ENCODE results near the gene CYBB. TPM values are rescaled to one million over a fixed set of nuclear protein-coding genes. Genes with fewer than 3 reads are reported as not detected.

The CYBB gene
- total RNA-seq, 2 experiments from 2014 or later: 1.6 TPM

GRCh38 chrX:37799936-37800335, 20.1 kb downstream of the CYBB start:
- CTCF ChIA-PET: no interaction called here
- H3K36me3 ChIP-seq (ENCODE audit: insufficient read depth, low read length): no peaks in the 10 kb centered on the region
- H3K27me3 Mint-ChIP-seq: no peaks in the 10 kb centered on the region

GRCh38 chrX:37800717-37801116, 20.9 kb downstream of the CYBB start:
- TF ChIP-seq CTCF (IDR thresholded peaks at IDR 0.05): no peak
- Histone ChIP-seq H3K27ac (ENCODE audit: low read depth in 1 of 2, low read length in 2 of 2) (no peak overlapping the region), H3K4me1 (ENCODE audit: insufficient read depth, low read length) (peaks cover 6% of the 10 kb centered on the region), H3K9me3 (ENCODE audit: control insufficient read depth in 1 of 2, insufficient read depth in 1 of 2, low read length in 2 of 2) (no peaks in the 10 kb centered on the region), H3K27me3 (ENCODE audit: control insufficient read depth in 1 of 2, insufficient read depth in 2 of 2, low read length in 2 of 2) (no peaks in the 10 kb centered on the region), H3K36me3 (ENCODE audit: insufficient read depth, low read length) (no peaks in the 10 kb centered on the region), H3K4me3 (ENCODE audit: low read length) (no peak overlapping the region)
- CTCF ChIA-PET: no interaction called here
- Mint-ChIP-seq H3K27ac (no peak overlapping the region), H3K36me3 (ENCODE audit: low read depth) (no peaks in the 10 kb centered on the region), H3K4me3 (no peak overlapping the region), H3K9me3 (no peaks in the 10 kb centered on the region), H3K4me1 (ENCODE audit: low read depth) (peaks cover 23% of the 10 kb centered on the region), H3K27me3 (no peaks in the 10 kb centered on the region)
- POLR2A ChIA-PET: no interaction called here
- DNase-seq (peak in 2 of 14 experiments; percentile 30 to 39), ATAC-seq (ENCODE audit: poor library complexity) (no peak)
- intact Hi-C loops (cut with DNase I, micrococcal nuclease): no loop called here

More at GRCh38 chrX:37799936-37800335, 20.1 kb downstream of the CYBB start:
- peaks cover 23% of the 10 kb centered on the region for H3K4me1 Mint-ChIP-seq (ENCODE audit: low read depth)
- ATAC-seq (ENCODE audit: poor library complexity): no peak
- Histone ChIP-seq H3K4me3 (ENCODE audit: low read length) (no peak overlapping the region), H3K9me3 (ENCODE audit: control insufficient read depth in 1 of 2, insufficient read depth in 1 of 2, low read length in 2 of 2) (no peaks in the 10 kb centered on the region), H3K27me3 (ENCODE audit: control insufficient read depth in 1 of 2, insufficient read depth in 2 of 2, low read length in 2 of 2) (no peaks in the 10 kb centered on the region), H3K27ac (ENCODE audit: low read depth in 1 of 2, low read length in 2 of 2) (no peak overlapping the region), H3K4me1 (ENCODE audit: insufficient read depth, low read length) (peaks cover 6% of the 10 kb centered on the region)
- no peak overlapping the region for H3K27ac Mint-ChIP-seq
- intact Hi-C loops (cut with DNase I, micrococcal nuclease): no loop called here
- no peaks in the 10 kb centered on the region for H3K9me3 Mint-ChIP-seq
- no peak for TF ChIP-seq CTCF (IDR thresholded peaks at IDR 0.05)
- no peak overlapping the region for H3K4me3 Mint-ChIP-seq
- no peaks in the 10 kb centered on the region for H3K36me3 Mint-ChIP-seq (ENCODE audit: low read depth)
- POLR2A ChIA-PET: no interaction called here
- no peak for DNase-seq

- Histone ChIP-seq H3K36me3 (ENCODE audit: insufficient read depth, low read length) (no peaks in the 10 kb centered on the region), H3K27ac (ENCODE audit: low read depth in 1 of 2, low read length in 2 of 2) (no peak overlapping the region), H3K4me3 (ENCODE audit: low read length) (no peak overlapping the region), H3K4me1 (ENCODE audit: insufficient read depth, low read length) (no peaks in the 10 kb centered on the region), H3K27me3 (ENCODE audit: control insufficient read depth in 1 of 2, insufficient read depth in 2 of 2, low read length in 2 of 2) (no peaks in the 10 kb centered on the region), H3K9me3 (ENCODE audit: control insufficient read depth in 1 of 2, insufficient read depth in 1 of 2, low read length in 2 of 2) (no peaks in the 10 kb centered on the region)
- intact Hi-C loops (cut with DNase I, micrococcal nuclease): no loop called here
- ChIA-PET POLR2A (no interaction called here), CTCF (no interaction called here)
- ATAC-seq (ENCODE audit: poor library complexity): no peak
- no peak for TF ChIP-seq CTCF (IDR thresholded peaks at IDR 0.05)
- peak in 1 of 14 experiments; percentile 26 for DNase-seq
- Mint-ChIP-seq H3K36me3 (ENCODE audit: low read depth) (no peaks in the 10 kb centered on the region), H3K27ac (no peak overlapping the region), H3K9me3 (no peaks in the 10 kb centered on the region), H3K4me1 (ENCODE audit: low read depth) (peaks cover 11% of the 10 kb centered on the region), H3K4me3 (no peak overlapping the region), H3K27me3 (no peaks in the 10 kb centered on the region)
These were observed 22.2 kb downstream of the CYBB start for GRCh38 chrX:37802028-37802427.
